22Rv1 (cell line): ENCODE measurements around the gene NMT1.

Source experiments
- ZFX ChIP-seq: fragments of 450-650 bp; IDR thresholded peaks from 2 replicates; pipeline ENCODE4 v1.6.1; 2017; ENCODE audit warnings: antibody characterized with exemption, borderline replicate concordance
- TF ChIP-seq, protein P1 (sequence below): fragments of 450-650 bp; IDR thresholded peaks from 2 replicates; pipeline ENCODE4 v1.5.1; 2017; ENCODE audit warnings: mild to moderate bottlenecking

DNA sequence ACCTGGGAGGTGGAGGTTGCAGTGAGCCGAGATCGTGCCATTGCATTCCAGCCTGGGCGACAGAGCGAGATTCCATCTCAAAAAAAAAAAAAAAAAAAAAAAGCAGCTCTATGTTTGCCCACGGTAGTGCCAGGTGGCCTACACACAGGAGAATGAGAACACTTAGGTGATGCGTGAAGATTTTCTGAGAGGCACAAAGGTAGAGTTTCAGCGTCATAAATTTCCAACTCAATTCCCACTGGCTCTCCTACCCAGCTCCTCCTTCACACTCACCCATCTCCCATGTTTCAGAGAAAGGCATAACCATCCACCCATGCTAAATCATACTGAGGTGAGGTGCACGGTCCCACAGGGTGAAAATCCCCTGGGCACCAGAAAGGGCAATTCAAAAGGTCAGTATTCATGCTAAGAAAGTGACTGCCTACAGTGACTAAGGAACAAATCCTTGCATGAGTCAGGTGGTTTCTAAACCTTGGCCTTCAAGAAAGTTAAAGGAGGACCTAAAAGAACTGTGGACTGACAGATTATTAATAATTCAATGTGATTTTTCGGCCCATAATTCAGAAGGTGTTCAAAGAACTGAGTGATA is 14.5 kb upstream of the NMT1 start:
- TF ChIP-seq, protein P1, sequence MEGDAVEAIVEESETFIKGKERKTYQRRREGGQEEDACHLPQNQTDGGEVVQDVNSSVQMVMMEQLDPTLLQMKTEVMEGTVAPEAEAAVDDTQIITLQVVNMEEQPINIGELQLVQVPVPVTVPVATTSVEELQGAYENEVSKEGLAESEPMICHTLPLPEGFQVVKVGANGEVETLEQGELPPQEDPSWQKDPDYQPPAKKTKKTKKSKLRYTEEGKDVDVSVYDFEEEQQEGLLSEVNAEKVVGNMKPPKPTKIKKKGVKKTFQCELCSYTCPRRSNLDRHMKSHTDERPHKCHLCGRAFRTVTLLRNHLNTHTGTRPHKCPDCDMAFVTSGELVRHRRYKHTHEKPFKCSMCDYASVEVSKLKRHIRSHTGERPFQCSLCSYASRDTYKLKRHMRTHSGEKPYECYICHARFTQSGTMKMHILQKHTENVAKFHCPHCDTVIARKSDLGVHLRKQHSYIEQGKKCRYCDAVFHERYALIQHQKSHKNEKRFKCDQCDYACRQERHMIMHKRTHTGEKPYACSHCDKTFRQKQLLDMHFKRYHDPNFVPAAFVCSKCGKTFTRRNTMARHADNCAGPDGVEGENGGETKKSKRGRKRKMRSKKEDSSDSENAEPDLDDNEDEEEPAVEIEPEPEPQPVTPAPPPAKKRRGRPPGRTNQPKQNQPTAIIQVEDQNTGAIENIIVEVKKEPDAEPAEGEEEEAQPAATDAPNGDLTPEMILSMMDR: no peak
- TF ChIP-seq ZFX: no peak
